Measurements from ENCODE around the gene KIRREL3. TPM values are rescaled to one million over a fixed set of nuclear protein-coding genes. Genes with fewer than 3 reads are reported as not detected.

Gene KIRREL3
- total RNA-seq, 1 donor from 2014 or later, result 1.6 TPM

- DNase-seq (ENCODE audit: low read depth), result peak; percentile 55
Observed at GRCh38 chr11:126834149-126834548, 166.4 kb downstream of the KIRREL3 start.

- DNase-seq (ENCODE audit: low read depth), result no peak
Observed at GRCh38 chr11:126833065-126833464, 167.5 kb downstream of the KIRREL3 start.

GRCh38 chr11:126832387-126832786, 168.2 kb downstream of the KIRREL3 start:
- no peak for DNase-seq (ENCODE audit: low read depth)

GRCh38 chr11:126830216-126830806, 170.3 kb downstream of the KIRREL3 start:
- DNase-seq (ENCODE audit: low read depth), result no peak

GRCh38 chr11:126829716-126830115, 170.9 kb downstream of the KIRREL3 start:
- DNase-seq (ENCODE audit: low read depth), result no peak

- DNase-seq (ENCODE audit: low read depth), result no peak
Observed at GRCh38 chr11:126824035-126824607, 176.4 kb downstream of the KIRREL3 start.

GRCh38 chr11:126823274-126823673, 177.3 kb downstream of the KIRREL3 start:
- no peak for DNase-seq (ENCODE audit: low read depth)

- no peak for DNase-seq (ENCODE audit: low read depth)
Observed at GRCh38 chr11:126821827-126822226, 178.7 kb downstream of the KIRREL3 start.

GRCh38 chr11:126819194-126819593, 181.4 kb downstream of the KIRREL3 start:
- DNase-seq (ENCODE audit: low read depth), result no peak

GRCh38 chr11:126817523-126818450, 182.8 kb downstream of the KIRREL3 start:
- no peak for DNase-seq (ENCODE audit: low read depth)

- DNase-seq (ENCODE audit: low read depth), result no peak
Observed at GRCh38 chr11:126817096-126817495, 183.5 kb downstream of the KIRREL3 start.

GRCh38 chr11:126816645-126817044, 183.9 kb downstream of the KIRREL3 start:
- peak; percentile 51 for DNase-seq (ENCODE audit: low read depth)

- peak; percentile 50 for DNase-seq (ENCODE audit: low read depth)
Observed at GRCh38 chr11:126815111-126815510, 185.5 kb downstream of the KIRREL3 start.

- DNase-seq (ENCODE audit: low read depth), result no peak
Observed at GRCh38 chr11:126810776-126811175, 189.8 kb downstream of the KIRREL3 start.

GRCh38 chr11:126809514-126810289, 190.9 kb downstream of the KIRREL3 start:
- DNase-seq (ENCODE audit: low read depth), result no peak

- no peak for DNase-seq (ENCODE audit: low read depth)
Observed at GRCh38 chr11:126808836-126809235, 191.7 kb downstream of the KIRREL3 start.

GRCh38 chr11:126808296-126808695, 192.3 kb downstream of the KIRREL3 start:
- no peak for DNase-seq (ENCODE audit: low read depth)

GRCh38 chr11:126805870-126806269, 194.7 kb downstream of the KIRREL3 start:
- DNase-seq (ENCODE audit: low read depth), result no peak

GRCh38 chr11:126804363-126804762, 196.2 kb downstream of the KIRREL3 start:
- no peak for DNase-seq (ENCODE audit: low read depth)

- DNase-seq (ENCODE audit: low read depth), result no peak
Observed at GRCh38 chr11:126800009-126800408, 200.6 kb downstream of the KIRREL3 start.

GRCh38 chr11:126797457-126798169, 203.0 kb downstream of the KIRREL3 start:
- DNase-seq (ENCODE audit: low read depth), result no peak
